ENCODE results near the gene TACR3. TPM values are rescaled to one million over a fixed set of nuclear protein-coding genes. Genes with fewer than 3 reads are reported as not detected.

The TACR3 gene
- total RNA-seq, 4 donors from 2014 or later: not detected

DNA sequence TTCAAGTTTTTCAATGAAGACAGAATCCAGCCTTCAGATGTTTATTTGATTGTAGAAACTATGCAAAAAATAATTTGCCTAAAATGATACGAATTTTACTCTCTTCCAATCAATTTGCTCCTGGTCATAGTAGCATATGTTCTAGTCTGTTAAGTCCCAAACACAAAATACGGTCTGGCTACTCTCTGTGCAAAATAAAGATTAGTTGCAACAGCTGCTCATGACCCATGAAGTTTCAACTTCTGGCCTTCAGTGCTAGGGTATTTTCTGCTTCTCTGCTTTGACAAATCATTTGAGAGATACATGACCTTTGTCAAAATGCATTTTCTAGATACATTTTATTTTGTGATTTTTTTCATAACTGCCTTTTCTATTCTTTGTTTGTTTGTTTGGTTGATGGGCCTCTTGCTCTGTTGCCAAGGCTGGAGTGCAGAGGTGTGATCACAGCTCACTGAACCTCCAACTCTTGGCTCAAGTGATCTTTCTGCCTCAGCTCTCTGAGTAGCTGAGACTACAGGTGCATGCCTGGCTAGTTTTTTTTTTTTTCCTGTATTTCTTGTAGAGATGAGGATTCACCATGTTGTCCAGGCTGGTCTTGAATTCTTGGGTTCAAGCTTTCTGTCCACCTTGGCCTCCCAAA, 55.2 kb downstream of the TACR3 start:
- no peaks in the 10 kb centered on the region for H3K27me3 ChIP-seq
- no peaks in the 10 kb centered on the region for H3K36me3 ChIP-seq
- H3K27ac ChIP-seq: no peak overlapping the region
- no peak overlapping the region for H3K4me3 ChIP-seq
- WGBS, 2 donors: 66 to 67% methylated on average over 2 of the region's 2 CpGs
- no peak for DNase-seq (ENCODE audit: low spot score in 2 of 2)
- H3K9me3 ChIP-seq: no peaks in the 10 kb centered on the region
- H3K4me1 ChIP-seq: no peaks in the 10 kb centered on the region
- TF ChIP-seq, protein P1, sequence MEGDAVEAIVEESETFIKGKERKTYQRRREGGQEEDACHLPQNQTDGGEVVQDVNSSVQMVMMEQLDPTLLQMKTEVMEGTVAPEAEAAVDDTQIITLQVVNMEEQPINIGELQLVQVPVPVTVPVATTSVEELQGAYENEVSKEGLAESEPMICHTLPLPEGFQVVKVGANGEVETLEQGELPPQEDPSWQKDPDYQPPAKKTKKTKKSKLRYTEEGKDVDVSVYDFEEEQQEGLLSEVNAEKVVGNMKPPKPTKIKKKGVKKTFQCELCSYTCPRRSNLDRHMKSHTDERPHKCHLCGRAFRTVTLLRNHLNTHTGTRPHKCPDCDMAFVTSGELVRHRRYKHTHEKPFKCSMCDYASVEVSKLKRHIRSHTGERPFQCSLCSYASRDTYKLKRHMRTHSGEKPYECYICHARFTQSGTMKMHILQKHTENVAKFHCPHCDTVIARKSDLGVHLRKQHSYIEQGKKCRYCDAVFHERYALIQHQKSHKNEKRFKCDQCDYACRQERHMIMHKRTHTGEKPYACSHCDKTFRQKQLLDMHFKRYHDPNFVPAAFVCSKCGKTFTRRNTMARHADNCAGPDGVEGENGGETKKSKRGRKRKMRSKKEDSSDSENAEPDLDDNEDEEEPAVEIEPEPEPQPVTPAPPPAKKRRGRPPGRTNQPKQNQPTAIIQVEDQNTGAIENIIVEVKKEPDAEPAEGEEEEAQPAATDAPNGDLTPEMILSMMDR (IDR thresholded peaks at IDR 0.05): no peak
- no peak for TF ChIP-seq EP300 (IDR thresholded peaks at IDR 0.05)
- TF ChIP-seq POLR2A (IDR thresholded peaks at IDR 0.05): no peak

DNA sequence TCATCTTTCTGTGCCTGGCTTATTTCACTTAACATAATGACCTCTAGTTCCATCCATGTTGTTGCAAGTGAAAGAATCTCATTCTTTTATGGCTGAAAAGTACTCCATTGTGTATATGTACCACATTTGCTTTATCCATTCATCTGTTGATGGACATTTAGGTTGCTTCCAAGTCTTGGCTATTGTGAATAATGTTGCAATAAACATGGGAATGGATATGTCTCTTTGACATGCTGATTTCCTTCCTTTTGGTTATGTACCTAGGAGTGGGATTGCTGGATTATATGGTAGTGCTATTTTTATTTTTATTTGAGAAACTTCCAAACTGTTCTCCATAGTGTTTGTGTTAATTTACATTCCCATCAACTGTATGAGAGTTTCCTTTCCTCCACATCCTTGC, 71.2 kb downstream of the TACR3 start:
- no peak overlapping the region for H3K4me3 ChIP-seq
- H3K9me3 ChIP-seq: no peaks in the 10 kb centered on the region
- no peak for DNase-seq (ENCODE audit: low spot score in 2 of 2)
- TF ChIP-seq POLR2A (IDR thresholded peaks at IDR 0.05) (no peak), EP300 (IDR thresholded peaks at IDR 0.05) (no peak)
- TF ChIP-seq, protein P1 (IDR thresholded peaks at IDR 0.05): no peak
- no peak overlapping the region for H3K27ac ChIP-seq
- no peaks in the 10 kb centered on the region for H3K4me1 ChIP-seq
- no peaks in the 10 kb centered on the region for H3K36me3 ChIP-seq
- no peaks in the 10 kb centered on the region for H3K27me3 ChIP-seq

DNA sequence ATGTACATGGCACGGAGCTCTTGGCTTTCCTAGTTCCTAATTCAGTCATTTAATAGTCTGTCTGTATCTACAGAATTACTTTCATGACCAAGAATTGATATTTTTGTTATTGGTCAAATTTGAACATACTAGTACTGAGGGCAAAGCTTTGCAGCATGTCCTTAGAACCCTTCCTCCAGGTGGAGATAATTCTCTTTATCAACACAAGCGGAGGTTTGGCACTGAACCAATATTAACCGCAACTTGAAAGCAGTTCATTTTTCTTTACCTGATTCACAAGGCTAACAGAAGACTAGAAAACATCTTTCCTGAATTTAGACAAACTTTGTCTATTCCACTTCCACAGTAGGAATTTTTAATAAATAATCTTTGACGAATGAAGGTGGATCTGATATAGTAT, 73.8 kb downstream of the TACR3 start:
- DNase-seq (ENCODE audit: low spot score in 2 of 2): no peak
- no peaks in the 10 kb centered on the region for H3K4me1 ChIP-seq
- H3K36me3 ChIP-seq: no peaks in the 10 kb centered on the region
- H3K27ac ChIP-seq: no peak overlapping the region
- TF ChIP-seq EP300 (IDR thresholded peaks at IDR 0.05) (no peak), POLR2A (IDR thresholded peaks at IDR 0.05) (no peak)
- TF ChIP-seq, protein P1 (IDR thresholded peaks at IDR 0.05): no peak
- H3K9me3 ChIP-seq: peaks cover 0 to 7% (median 0%) of the 10 kb centered on the region in 4 donors
- no peaks in the 10 kb centered on the region for H3K27me3 ChIP-seq
- 85 to 87% methylated on average over 4 of the region's 4 CpGs for WGBS, 2 donors
- H3K4me3 ChIP-seq: no peak overlapping the region

DNA sequence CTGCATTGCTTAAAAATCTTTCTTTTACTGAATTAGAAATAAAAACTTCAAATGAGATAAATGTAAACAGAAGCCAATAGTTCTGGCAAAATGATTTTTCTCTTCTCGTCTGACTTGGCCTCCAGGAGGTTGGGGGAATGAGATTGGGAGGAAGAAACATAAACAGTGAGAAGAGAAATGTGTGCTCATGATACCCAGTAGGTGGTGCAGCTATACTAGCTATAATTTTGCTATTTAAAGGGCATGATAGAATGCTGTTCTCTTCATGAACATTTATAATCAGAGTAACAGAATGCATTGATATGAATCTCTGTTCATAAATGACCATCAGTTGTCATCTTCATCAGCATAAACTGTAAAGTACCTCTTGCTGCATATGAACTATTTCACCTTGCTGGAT, 85.5 kb downstream of the TACR3 start:
- DNase-seq (ENCODE audit: low spot score in 2 of 2): no peak
- 10 to 16% methylated on average over 1 of the region's 1 CpG for WGBS, 2 donors
- no peaks in the 10 kb centered on the region for H3K4me1 ChIP-seq

DNA sequence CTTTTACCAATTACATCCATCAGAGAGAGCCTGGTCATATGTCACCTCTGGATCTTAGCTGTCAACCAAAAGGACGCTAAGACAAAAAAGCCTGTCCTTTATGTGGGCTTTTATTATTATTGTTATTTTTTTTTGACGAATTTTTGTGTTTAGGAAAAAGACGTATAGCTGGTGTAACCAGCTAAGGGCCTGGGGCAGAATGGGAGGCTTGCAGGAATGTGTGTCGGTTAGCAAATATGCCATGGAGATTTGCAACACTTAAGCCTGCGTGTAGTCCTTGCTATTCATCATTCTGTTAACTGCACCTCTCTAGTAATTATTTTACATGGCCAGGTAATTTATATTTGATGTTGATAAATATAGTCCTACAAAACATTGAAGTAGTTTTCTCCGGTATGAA, 93.5 kb downstream of the TACR3 start:
- TF ChIP-seq EP300 (IDR thresholded peaks at IDR 0.05) (no peak), POLR2A (IDR thresholded peaks at IDR 0.05) (no peak)
- TF ChIP-seq, protein P1 (IDR thresholded peaks at IDR 0.05): no peak
- peaks cover 0 to 3% (median 0%) of the 10 kb centered on the region in 4 donors for H3K9me3 ChIP-seq
- no peak for DNase-seq (ENCODE audit: low spot score in 2 of 2)
- H3K4me1 ChIP-seq: no peaks in the 10 kb centered on the region
- 81 to 82% methylated on average over 6 of the region's 6 CpGs for WGBS, 2 donors
- H3K27ac ChIP-seq: no peak overlapping the region
- no peaks in the 10 kb centered on the region for H3K27me3 ChIP-seq
- H3K4me3 ChIP-seq: no peak overlapping the region
- H3K36me3 ChIP-seq: no peaks in the 10 kb centered on the region

More for the DNA sequence above, 85.5 kb downstream of the TACR3 start:
- H3K9me3 ChIP-seq: peaks cover 0 to 3% (median 0%) of the 10 kb centered on the region in 4 donors
- H3K4me3 ChIP-seq: no peak overlapping the region
- H3K36me3 ChIP-seq: no peaks in the 10 kb centered on the region
- TF ChIP-seq EP300 (IDR thresholded peaks at IDR 0.05): no peak
- TF ChIP-seq, protein P1 (IDR thresholded peaks at IDR 0.05): no peak
- no peak for TF ChIP-seq POLR2A (IDR thresholded peaks at IDR 0.05)
- H3K27me3 ChIP-seq: no peaks in the 10 kb centered on the region
- no peak overlapping the region for H3K27ac ChIP-seq
